MCF 10A (cell line): ENCODE results near the gene ARL11. TPM values are rescaled to one million over a fixed set of nuclear protein-coding genes. Genes with fewer than 3 reads are reported as not detected.

Experiments used
- BruUV-seq: library from RNA; stranded (reverse); fragments of 400-500 nt; replicated peaks from 2 replicates; lab custom pipeline; 2021; lab: Mats Ljungman, UMichigan
- CTCF ChIA-PET: fragments of 300-600 bp; sonication (Branson Sonifier 250); formaldehyde crosslinking; extraction: SDS; loops from one replicate; lab custom pipeline; 2021; ENCODE audit warnings: antibody characterized with exemption, inconsistent platforms; lab: Yijun Ruan, JAX
- POLR2A ChIA-PET: fragments of 300-600, 350-650 bp; sonication (Branson Sonifier 250); formaldehyde crosslinking; extraction: SDS; loops from one replicate; lab custom pipeline; 2020; ENCODE audit warnings: antibody characterized with exemption, inconsistent platforms; lab: Yijun Ruan, JAX
- DNase-seq: peaks from one replicate; pipeline ENCODE4 v3.0.0-alpha.2; 2018; ENCODE audit not compliant: unreplicated experiment
- H3K27ac Mint-ChIP-seq: one replicate; pipeline ENCODE4 v1.8.0; 2022; ENCODE audit warnings: mild to moderate bottlenecking, low read depth, mixed read lengths; ENCODE audit not compliant: unreplicated experiment
- H3K27me3 Mint-ChIP-seq: one replicate; pipeline ENCODE4 v1.8.0; 2022; ENCODE audit warnings: mixed read lengths; ENCODE audit not compliant: insufficient read depth, unreplicated experiment
- H3K36me3 Mint-ChIP-seq: one replicate; pipeline ENCODE4 v1.8.0; 2022; ENCODE audit warnings: mild to moderate bottlenecking, moderate library complexity, mixed read lengths; ENCODE audit not compliant: insufficient read depth, unreplicated experiment
- H3K4me1 Mint-ChIP-seq: one replicate; pipeline ENCODE4 v1.8.0; 2022; ENCODE audit warnings: mixed read lengths; ENCODE audit not compliant: insufficient read depth, unreplicated experiment
- H3K4me3 Mint-ChIP-seq: one replicate; pipeline ENCODE4 v1.8.0; 2022; ENCODE audit warnings: mild to moderate bottlenecking, moderate library complexity, mixed read lengths; ENCODE audit not compliant: unreplicated experiment
- H3K9me3 Mint-ChIP-seq: one replicate; pipeline ENCODE4 v1.8.0; 2022; ENCODE audit warnings: mixed read lengths; ENCODE audit not compliant: unreplicated experiment
- intact Hi-C: fragments of 100-400 bp; cut with micrococcal nuclease; formaldehyde crosslinking; loops from 2 replicates; pipeline ENCODE4 v1.14.1; 2022
- total RNA-seq: library from RNA; stranded (reverse); gene quantifications from 2 replicates; pipeline ENCODE4 v1.2.3, GENCODE V29; 2022
- TF ChIP-seq, protein P1 (sequence below): fragments of 200-600 bp; IDR thresholded peaks from one replicate; pipeline ENCODE4 v1.8.0; 2022; ENCODE audit warnings: antibody characterized with exemption, mild to moderate bottlenecking; ENCODE audit not compliant: unreplicated experiment

Gene ARL11
- total RNA-seq, 1 experiment from 2014 or later, result not detected

DNA sequence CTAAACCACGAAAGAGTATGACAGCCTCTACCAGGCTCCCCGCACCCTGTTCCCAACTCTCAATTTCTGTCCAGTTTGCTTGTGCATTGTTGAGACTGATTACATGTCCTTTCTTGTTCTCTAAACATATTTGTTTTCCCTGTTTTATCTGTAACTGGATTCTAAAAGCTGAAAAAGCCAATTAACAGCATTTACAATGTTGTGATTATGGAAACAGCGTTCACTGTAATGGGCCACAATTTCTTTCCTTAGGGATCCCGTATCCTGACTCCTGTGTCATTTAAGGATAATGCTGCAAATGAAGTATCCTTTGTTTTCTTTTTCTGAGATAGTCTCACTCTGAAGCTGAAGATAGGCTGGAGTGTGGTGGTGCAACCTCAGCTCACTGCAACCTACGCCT is 42.5 kb downstream of the ARL11 start:
- Mint-ChIP-seq H3K36me3 (peaks cover 61% of the 10 kb centered on the region), H3K27ac (no peak overlapping the region), H3K4me3 (no peak overlapping the region), H3K9me3 (no peaks in the 10 kb centered on the region), H3K27me3 (no peaks in the 10 kb centered on the region), H3K4me1 (peaks cover 30% of the 10 kb centered on the region)
- POLR2A ChIA-PET, result interaction anchor here (0.6 to 3.6 kb wide), 7 partner anchors 8 to 177 kb away, joined by 4 to 9 read pairs (median 5); partner anchors contain the start of gene EBPL
- TF ChIP-seq, protein P1, sequence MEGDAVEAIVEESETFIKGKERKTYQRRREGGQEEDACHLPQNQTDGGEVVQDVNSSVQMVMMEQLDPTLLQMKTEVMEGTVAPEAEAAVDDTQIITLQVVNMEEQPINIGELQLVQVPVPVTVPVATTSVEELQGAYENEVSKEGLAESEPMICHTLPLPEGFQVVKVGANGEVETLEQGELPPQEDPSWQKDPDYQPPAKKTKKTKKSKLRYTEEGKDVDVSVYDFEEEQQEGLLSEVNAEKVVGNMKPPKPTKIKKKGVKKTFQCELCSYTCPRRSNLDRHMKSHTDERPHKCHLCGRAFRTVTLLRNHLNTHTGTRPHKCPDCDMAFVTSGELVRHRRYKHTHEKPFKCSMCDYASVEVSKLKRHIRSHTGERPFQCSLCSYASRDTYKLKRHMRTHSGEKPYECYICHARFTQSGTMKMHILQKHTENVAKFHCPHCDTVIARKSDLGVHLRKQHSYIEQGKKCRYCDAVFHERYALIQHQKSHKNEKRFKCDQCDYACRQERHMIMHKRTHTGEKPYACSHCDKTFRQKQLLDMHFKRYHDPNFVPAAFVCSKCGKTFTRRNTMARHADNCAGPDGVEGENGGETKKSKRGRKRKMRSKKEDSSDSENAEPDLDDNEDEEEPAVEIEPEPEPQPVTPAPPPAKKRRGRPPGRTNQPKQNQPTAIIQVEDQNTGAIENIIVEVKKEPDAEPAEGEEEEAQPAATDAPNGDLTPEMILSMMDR, result no peak
- BruUV-seq, result no TSS peak
- intact Hi-C loops, result no loop called here
- CTCF ChIA-PET, result interaction anchor here (0.7 to 4.1 kb wide), 4 partner anchors 8 to 156 kb away, joined by 3 to 21 read pairs (median 8); partner anchors contain the start of gene KPNA3
- no peak for DNase-seq

DNA sequence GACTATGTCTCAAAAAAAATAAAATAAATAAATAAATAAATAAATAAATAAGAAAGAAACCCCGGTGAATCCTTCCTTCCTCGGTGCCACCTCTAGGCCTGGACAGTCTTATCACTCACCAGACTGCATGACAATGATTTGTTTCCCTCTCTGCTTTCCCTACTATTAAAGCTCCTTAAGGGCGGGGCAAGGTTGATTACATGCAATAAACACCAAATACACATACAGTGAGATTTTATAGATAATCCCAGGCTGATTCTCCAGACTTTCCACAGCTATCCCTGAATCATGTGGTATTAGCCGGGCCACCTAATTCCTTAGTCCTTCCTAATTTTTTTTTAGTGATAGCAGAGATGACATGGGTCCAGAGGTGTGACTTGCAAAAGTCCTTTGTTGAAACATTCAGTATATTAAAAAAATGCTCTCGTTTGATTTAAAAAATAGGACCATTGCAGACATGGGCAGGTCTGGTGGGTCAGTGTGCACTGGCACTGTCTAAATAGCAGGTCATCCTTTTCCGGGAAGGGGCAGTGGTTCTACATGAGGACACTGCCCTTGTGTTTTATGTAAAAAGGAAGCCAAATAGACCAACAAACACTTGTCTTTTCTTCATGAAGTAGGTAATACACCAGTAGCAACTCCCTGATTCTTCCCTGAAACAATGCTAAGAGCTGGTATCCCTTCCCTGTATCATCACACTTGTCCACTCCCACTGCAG is 48.4 kb downstream of the ARL11 start:
- Mint-ChIP-seq H3K4me3 (no peak overlapping the region), H3K27ac (no peak overlapping the region), H3K9me3 (no peaks in the 10 kb centered on the region), H3K27me3 (no peaks in the 10 kb centered on the region), H3K36me3 (peaks cover 71% of the 10 kb centered on the region), H3K4me1 (peaks cover 6% of the 10 kb centered on the region)
- no TSS peak for BruUV-seq
- CTCF ChIA-PET, result interaction anchor here (1.0 kb wide), 2 partner anchors 109 to 144 kb away, joined by 3 read pairs; no protein-coding TSS in a partner anchor
- DNase-seq, result no peak
- intact Hi-C loops, result no loop called here
- TF ChIP-seq, protein P1, result no peak
- POLR2A ChIA-PET, result interaction anchor here (1.1 to 1.4 kb wide), 2 partner anchors 10 to 13 kb away, joined by 4 read pairs; no protein-coding TSS in a partner anchor

DNA sequence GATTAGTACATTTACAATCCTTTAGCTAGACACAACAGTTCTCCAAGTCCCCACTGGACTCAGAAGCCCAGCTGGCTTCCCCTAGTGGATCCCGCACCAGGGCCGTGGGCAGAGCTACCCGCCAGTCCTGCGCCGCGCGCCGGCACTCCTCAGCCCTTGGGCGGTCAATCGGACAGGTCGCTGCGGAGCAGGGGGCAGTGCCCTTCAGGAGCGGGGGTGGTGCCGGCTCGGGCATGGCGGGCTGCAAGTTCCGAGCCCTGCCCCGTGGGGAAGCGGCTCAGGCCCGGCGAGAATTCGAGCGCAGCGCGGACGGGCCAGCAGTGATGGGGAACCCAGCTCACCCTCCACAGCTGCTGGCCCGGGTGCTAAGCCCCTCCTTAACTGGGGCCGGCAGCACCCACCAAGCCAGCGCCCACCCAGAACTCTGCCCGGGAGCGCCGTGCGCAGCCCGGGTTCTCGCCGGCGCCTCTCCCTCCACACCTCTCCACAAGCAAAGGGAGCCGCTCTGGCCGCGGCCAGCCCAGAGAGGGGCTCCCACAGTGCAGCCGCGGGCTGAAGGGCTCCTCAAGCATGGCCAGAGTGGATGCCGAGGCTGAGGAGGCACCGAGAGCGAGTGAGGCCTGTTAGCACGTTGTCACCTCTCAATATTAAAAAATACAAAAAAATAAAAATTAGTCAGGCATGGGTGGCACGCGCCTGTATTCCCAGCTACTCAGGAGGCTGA is 50.0 kb downstream of the ARL11 start:
- intact Hi-C loops, result no loop called here
- Mint-ChIP-seq H3K4me1 (peaks cover 8% of the 10 kb centered on the region), H3K4me3 (no peak overlapping the region), H3K27ac (no peak overlapping the region), H3K36me3 (peaks cover 66% of the 10 kb centered on the region), H3K27me3 (no peaks in the 10 kb centered on the region), H3K9me3 (no peaks in the 10 kb centered on the region)
- no TSS peak for BruUV-seq
- ChIA-PET CTCF (interaction anchor here (0.6 to 1.9 kb wide), 6 partner anchors 8 to 113 kb away, joined by 3 to 9 read pairs (median 6); partner anchors contain the start of gene EBPL), POLR2A (interaction anchor here (0.7 to 1.5 kb wide), 3 partner anchors 11 to 486 kb away, joined by 3 to 4 read pairs (median 3); no protein-coding TSS in a partner anchor)
- no peak for DNase-seq
- TF ChIP-seq, protein P1, result no peak

DNA sequence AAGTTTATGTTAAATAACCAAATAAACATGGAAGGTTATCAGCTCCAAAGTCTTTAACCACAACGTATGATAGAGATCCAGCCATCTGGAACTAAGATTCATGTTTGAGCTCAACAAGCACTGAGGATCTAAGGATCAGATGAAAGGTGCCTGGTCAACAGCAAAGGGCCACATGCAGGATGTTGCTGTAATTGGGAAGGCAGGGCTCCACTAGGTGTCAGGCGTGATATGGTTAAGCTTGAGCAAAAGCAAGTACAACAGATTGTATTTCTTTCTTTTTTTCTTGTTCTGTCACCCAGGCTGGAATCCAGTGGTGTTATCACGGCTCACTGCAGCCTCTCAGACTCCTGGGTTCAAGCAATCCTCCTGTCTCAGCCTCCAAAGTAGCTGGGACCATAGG is 50.9 kb downstream of the ARL11 start:
- BruUV-seq, result no TSS peak
- H3K9me3 Mint-ChIP-seq, result no peaks in the 10 kb centered on the region
- ChIA-PET POLR2A (interaction anchor here (1.0 to 1.5 kb wide), 5 partner anchors 9 to 112 kb away, joined by 3 to 5 read pairs (median 3); no protein-coding TSS in a partner anchor), CTCF (interaction anchor here (0.6 to 1.9 kb wide), 5 partner anchors 9 to 115 kb away, joined by 3 to 9 read pairs (median 6); partner anchors contain the start of gene EBPL)
- TF ChIP-seq, protein P1, result peak; percentile 35
- intact Hi-C loops, result loop anchor here (1.0 kb wide), 1 partner anchor 169 kb away; no protein-coding TSS in a partner anchor
- DNase-seq, result peak; percentile 16
- H3K4me3 Mint-ChIP-seq, result no peak overlapping the region
- H3K27me3 Mint-ChIP-seq, result no peaks in the 10 kb centered on the region
- H3K4me1 Mint-ChIP-seq, result peaks cover 8% of the 10 kb centered on the region
- peaks cover 75% of the 10 kb centered on the region for H3K36me3 Mint-ChIP-seq
- peak overlapping the region; percentile 71 for H3K27ac Mint-ChIP-seq
